IPS DF 6.9 (cell line): Measurements from ENCODE around the gene EFHD2.
"Not testable (repeated sequence)": the region's sequence is repeated elsewhere in the genome, so short reads cannot be mapped to it uniquely, and the experiment has no call there.

Experiments
- DNase-seq: peaks from one replicate; pipeline ENCODE4 v3.0.0-alpha.2; 2013; ENCODE audit warnings: low read depth, low spot score
- H3K27ac ChIP-seq: one replicate; pipeline ENCODE4 v1.5.1; 2013; ENCODE audit warnings: low read length, control low read depth
- H3K27me3 ChIP-seq: 2 replicates; pipeline ENCODE4 v1.6.1; 2013; ENCODE audit warnings: mild to moderate bottlenecking, low read length; ENCODE audit not compliant: control insufficient read depth, insufficient read depth
- H3K36me3 ChIP-seq: 2 replicates; pipeline ENCODE4 v1.6.1; 2013; ENCODE audit warnings: low read length; ENCODE audit not compliant: control insufficient read depth, insufficient read depth
- H3K4me1 ChIP-seq: 2 replicates; pipeline ENCODE4 v1.6.1; 2013; ENCODE audit warnings: low read length; ENCODE audit not compliant: control insufficient read depth, insufficient read depth
- H3K4me3 ChIP-seq: 2 replicates; pipeline ENCODE4 v1.5.1; 2013; ENCODE audit warnings: mild to moderate bottlenecking, low read length
- H3K9me3 ChIP-seq: 2 replicates; pipeline ENCODE4 v1.6.1; 2013; ENCODE audit warnings: low read length, inconsistent platforms; ENCODE audit not compliant: control insufficient read depth, insufficient read depth
- WGBS: extraction: QIAGEN DNeasy Blood & Tissue Kit; methylation state at CpG from one replicate; pipeline ENCODE4 v1.1.7; 2013; ENCODE audit warnings: mixed read lengths, missing lambda C conversion rate; ENCODE audit not compliant: insufficient read length, insufficient coverage; 5-methylcytosine and 5-hydroxymethylcytosine counted together

EFHD2 gene

DNA sequence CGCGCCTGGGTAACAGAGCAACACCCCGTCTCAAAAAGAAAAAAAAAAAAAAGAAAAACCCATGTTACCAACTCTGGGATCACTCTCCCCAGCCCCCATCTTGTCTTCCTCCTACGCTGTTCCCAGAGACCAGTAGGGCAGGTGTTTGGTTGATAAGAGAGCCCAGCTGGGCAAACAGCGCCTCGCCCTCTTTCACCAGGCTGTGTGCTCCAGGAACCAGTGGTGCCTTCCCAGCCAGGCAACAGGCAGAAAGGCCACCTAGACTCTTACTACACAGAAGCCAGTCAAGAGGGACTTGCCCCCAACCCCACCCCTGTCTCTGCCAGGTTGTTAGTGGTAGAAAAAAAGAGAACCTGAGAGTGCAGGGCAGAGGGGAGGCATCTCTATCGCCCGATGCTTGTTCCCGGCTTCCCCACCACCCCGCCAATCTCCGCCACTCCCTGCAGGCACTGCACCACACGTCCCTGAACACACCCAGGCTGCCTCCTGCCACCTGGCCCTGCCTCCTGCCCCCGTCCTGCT is 14.5 kb downstream of the EFHD2 start:
- Histone ChIP-seq H3K27me3 (no peaks in the 10 kb centered on the region), H3K4me3 (no peak overlapping the region), H3K9me3 (no peaks in the 10 kb centered on the region), H3K36me3 (peaks cover 2% of the 10 kb centered on the region; the same call in 1 of the 2 replicates), H3K27ac (no peak overlapping the region), H3K4me1 (no peaks in the 10 kb centered on the region)
- WGBS, result no CpG with 5 or more reads among the region's 13 CpGs
- DNase-seq, result no peak

DNA sequence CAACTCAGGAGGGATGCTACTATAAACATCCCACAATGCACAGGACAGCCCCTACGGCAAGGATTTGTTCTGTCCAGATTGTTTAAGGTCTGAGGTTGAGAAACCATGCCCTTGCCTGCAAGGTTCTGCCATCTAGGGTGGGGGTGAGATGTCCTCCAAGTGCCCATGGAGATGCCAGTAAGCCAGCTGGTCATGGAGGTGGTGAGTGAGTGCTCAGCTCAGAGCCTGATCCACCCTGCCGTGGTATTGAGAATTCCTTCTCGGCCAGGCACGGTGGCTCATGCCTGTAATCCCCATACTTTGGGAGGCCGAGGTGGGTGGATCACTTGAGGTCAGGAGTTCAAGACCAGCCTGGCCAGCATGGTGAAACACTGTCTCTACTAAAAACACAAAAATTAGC is 15.3 kb downstream of the EFHD2 start:
- no peaks in the 10 kb centered on the region for H3K9me3 ChIP-seq
- H3K36me3 ChIP-seq, result peaks cover 2% of the 10 kb centered on the region; the same call in 1 of the 2 replicates
- H3K4me3 ChIP-seq, result no peak overlapping the region
- no CpG with 5 or more reads among the region's 5 CpGs for WGBS
- no peaks in the 10 kb centered on the region for H3K27me3 ChIP-seq
- H3K27ac ChIP-seq, result no peak overlapping the region
- no peaks in the 10 kb centered on the region for H3K4me1 ChIP-seq
- no peak for DNase-seq

DNA sequence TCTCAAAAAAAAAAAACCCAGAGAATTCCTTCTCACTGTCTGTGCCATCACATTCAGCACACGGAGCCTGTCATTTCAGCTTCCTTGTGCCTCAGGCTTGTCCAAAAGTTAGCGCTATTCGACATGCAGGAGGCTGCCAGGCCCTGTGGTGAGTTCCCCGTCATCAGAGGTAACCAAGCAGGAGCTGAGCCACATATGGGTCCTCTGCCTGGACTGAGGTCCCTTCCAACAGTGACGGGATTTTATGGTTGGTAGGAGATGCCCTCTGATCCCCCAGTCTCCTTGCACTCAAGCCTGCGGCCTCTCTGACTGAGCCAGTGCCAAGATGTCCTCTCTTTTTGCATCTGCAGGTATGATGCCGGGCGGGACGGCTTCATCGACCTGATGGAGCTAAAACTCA is 15.8 kb downstream of the EFHD2 start:
- H3K27ac ChIP-seq, result no peak overlapping the region
- peaks cover 2% of the 10 kb centered on the region; the same call in 1 of the 2 replicates for H3K36me3 ChIP-seq
- H3K4me3 ChIP-seq, result no peak overlapping the region
- H3K27me3 ChIP-seq, result no peaks in the 10 kb centered on the region
- DNase-seq, result no peak
- H3K9me3 ChIP-seq, result no peaks in the 10 kb centered on the region
- no CpG with 5 or more reads among the region's 10 CpGs for WGBS
- no peaks in the 10 kb centered on the region for H3K4me1 ChIP-seq

DNA sequence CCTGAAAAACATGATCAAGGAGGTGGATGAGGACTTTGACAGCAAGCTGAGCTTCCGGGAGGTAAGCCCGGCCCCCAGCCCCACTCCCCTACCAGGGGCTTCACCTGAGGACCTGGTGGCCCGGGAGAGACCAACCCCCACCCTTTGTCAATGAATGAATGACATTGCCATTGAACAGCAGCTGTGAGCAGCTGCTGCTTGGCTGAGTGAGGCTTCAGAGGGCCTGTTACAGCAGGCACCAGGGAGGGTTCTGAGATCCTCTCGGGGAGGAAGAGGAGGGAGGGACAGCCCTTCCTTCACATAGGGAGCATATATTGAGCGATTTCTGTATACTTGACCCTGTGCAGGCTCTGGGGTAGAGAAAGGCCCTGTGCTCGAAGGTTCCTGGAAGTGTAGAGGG is 16.3 kb downstream of the EFHD2 start:
- no CpG with 5 or more reads among the region's 6 CpGs for WGBS
- H3K36me3 ChIP-seq, result peaks cover 2% of the 10 kb centered on the region; the same call in 1 of the 2 replicates
- H3K27ac ChIP-seq, result no peak overlapping the region

DNA sequence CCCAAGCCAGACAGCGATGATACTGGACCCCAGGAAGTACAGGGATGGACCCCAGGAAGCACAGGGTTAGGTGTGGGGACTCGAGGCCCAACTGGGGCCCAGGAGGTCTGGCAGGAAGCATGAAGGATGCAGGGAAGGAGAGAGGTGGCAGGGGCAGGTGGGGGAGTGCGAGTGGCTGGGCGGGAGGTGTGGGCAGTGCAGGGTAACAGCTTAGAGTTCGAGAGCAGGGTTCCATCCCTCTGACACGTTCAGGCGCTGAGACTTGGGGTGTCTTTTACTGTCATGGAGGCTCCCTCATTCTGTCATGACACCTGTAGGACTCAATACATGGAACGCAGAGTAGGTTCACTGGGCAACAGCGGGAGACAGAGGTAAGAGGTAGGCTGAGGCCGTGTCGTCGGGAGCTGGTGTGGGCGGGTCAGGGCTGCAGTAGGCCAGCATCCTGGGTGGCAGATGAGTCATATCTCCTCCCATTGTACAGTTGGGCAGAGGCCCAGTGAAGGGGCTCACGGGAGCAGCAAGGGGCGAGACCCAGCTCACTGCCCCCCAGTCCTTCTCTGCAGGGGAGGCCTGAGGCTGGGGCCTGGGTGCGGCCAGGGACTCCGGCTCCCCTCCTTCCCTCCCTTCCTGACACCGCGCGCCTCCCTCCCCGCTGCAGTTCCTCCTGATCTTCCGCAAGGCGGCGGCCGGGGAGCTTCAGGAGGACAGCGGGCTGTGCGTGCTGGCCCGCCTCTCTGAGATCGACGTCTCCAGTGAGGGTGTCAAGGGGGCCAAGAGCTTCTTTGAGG is 17.0 kb downstream of the EFHD2 start:
- DNase-seq, result no peak
- Histone ChIP-seq H3K4me1 (no peaks in the 10 kb centered on the region), H3K4me3 (no peak overlapping the region), H3K27ac (no peak overlapping the region), H3K27me3 (no peaks in the 10 kb centered on the region), H3K36me3 (no peaks in the 10 kb centered on the region; the same call in 1 of the 2 replicates), H3K9me3 (no peaks in the 10 kb centered on the region)
- no CpG with 5 or more reads among the region's 30 CpGs for WGBS

More for the DNA sequence above, 16.3 kb downstream of the EFHD2 start:
- DNase-seq, result no peak
- no peak overlapping the region for H3K4me3 ChIP-seq
- no peaks in the 10 kb centered on the region for H3K4me1 ChIP-seq
- H3K9me3 ChIP-seq, result no peaks in the 10 kb centered on the region
- no peaks in the 10 kb centered on the region for H3K27me3 ChIP-seq

DNA sequence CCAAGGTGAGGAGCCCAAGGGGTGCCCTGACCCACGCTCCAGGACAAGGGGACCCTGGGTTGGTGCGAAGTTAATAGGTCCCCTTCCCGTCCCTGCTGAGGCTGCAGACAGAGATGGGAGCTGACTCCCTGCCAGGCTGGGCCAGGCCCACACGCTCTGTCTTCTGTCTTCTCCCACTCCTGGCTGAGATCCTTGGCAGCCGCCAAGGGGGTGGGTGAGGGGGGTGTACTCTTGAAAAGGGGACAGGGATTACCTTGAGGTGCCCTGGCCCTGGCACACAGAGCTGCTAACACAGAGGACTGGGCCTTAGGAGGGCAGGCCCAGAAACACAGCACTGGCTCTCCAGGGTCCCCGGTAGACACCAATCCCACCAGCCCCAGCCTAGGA is 17.6 kb downstream of the EFHD2 start:
- DNase-seq, result no peak
- no CpG with 5 or more reads among the region's 6 CpGs for WGBS
- no peaks in the 10 kb centered on the region for H3K4me1 ChIP-seq
- H3K36me3 ChIP-seq, result no peaks in the 10 kb centered on the region; the same call in 1 of the 2 replicates
- no peaks in the 10 kb centered on the region for H3K9me3 ChIP-seq
- H3K4me3 ChIP-seq, result no peak overlapping the region
- no peak overlapping the region for H3K27ac ChIP-seq
- no peaks in the 10 kb centered on the region for H3K27me3 ChIP-seq

DNA sequence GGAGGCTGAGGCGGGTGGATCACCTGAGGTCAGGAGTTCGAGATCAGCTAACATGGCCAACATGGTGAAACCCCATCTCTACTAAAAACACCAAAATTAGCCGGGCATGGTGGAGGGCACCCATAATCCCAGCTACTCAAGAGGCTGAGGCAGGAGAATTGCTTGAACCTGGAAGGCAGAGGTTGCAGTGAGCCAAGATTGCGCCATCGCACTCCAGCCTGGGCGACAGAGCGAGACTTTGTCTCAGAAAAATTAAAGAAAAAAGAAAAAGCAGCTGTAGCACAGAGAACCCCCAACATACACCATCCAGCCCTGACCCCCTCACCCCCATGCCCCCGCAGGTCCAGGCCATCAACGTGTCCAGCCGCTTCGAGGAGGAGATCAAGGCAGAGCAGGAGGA is 18.6 kb downstream of the EFHD2 start:
- not testable (repeated sequence) for H3K4me1 ChIP-seq, DNase-seq, H3K36me3 ChIP-seq, H3K27me3 ChIP-seq, H3K4me3 ChIP-seq, H3K9me3 ChIP-seq, H3K27ac ChIP-seq
- no CpG with 5 or more reads among the region's 11 CpGs for WGBS

DNA sequence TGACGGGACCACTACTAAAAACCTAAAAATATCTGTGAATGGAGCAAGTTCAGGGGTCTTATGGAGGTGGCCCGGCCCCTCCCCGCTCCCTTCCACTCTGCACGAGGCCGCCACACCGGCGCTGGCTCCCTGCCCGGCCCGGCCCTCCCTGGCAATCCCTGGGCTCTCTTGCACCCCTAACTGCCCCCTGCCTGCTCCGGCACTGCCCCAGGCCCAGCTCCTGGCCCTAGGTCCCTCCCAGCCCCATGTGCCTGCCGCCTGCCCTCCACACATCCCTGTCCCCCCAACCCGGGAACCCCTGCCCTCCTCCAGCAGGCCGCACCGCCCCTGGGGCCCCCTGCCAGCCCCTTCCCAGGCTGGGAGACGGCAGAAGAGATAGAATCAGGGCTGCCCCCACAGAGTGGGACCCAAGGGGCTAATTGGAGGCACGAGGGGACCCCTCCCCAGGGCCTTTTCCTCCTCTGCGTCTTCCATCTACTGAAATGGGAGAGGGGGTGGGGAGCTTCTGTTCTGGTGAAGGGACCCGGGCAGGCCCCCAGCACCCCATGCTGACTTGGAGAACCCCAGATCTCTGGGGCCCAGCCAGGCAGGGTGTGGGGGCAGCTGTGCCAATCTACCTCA is 19.2 kb downstream of the EFHD2 start:
- no peak overlapping the region for H3K27ac ChIP-seq
- H3K4me1 ChIP-seq, result no peaks in the 10 kb centered on the region

DNA sequence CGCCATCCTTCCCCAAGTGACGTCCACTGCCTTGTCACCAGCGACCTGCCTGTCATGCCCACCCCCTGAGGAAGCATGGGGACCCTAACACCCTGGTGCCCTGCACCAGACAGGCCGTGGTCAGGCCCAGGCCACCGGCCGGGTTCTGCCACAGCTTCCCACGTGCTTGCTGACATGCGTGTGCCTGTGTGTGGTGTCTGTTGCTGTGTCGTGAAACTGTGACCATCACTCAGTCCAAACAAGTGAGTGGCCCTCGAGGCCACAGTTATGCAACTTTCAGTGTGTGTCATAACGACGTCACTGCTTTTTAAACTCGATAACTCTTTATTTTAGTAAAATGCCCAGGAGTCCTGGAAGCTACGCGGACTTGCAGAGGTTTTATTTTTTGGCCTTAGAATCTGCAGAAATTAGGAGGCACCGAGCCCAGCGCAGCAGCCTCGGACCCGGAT is 20.0 kb downstream of the EFHD2 start:
- Histone ChIP-seq H3K27me3 (no peaks in the 10 kb centered on the region), H3K27ac (no peak overlapping the region), H3K4me3 (no peak overlapping the region), H3K9me3 (no peaks in the 10 kb centered on the region), H3K4me1 (no peaks in the 10 kb centered on the region), H3K36me3 (no peaks in the 10 kb centered on the region; the same call in 1 of the 2 replicates)
- no peak for DNase-seq
- no CpG with 5 or more reads among the region's 19 CpGs for WGBS

More for the DNA sequence above, 19.2 kb downstream of the EFHD2 start:
- Histone ChIP-seq H3K36me3 (no peaks in the 10 kb centered on the region; the same call in 1 of the 2 replicates), H3K4me3 (no peak overlapping the region), H3K27me3 (no peaks in the 10 kb centered on the region), H3K9me3 (no peaks in the 10 kb centered on the region)
- no peak for DNase-seq
- WGBS, result no CpG with 5 or more reads among the region's 18 CpGs

DNA sequence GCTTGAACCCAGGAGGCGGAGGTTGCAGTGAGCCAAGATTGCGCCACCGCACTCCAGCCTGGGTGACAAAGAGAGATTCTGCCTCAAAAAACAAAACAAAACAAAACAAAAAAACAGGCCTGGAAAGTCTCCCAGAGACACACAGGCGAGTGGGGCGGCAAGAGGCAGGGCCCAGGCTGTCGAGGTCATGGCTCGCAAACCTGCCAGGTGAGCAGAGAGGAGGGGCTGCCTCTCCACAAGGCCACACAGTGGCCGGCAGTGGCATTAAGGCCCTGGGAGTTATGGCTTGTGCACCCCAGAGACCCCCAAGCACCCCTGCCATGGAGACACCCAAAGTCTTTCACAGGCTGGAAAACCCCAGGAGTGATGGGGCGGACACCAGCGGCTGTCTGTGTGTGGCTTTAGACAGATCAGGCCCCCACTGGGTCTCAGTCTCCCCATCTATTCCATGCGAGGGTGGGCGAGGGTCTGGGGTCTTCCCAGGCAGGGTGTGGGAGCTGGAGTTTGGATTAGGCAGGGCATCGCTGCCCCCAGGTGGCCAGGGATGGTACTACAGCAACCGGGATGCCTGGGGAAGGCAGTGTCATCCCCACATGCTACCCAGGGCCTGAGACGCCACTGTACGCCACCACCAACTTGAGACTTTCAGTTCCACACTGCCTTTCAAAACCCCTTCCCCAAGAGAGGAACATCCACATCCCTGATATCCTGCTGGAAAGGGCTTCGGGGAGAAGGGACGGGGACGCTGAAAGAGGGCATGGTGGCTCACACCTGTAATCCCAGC is 21.3 kb downstream of the EFHD2 start:
- H3K36me3 ChIP-seq, result no peaks in the 10 kb centered on the region; the same call in 1 of the 2 replicates
- DNase-seq, result peak; percentile 67
- no peaks in the 10 kb centered on the region for H3K4me1 ChIP-seq
- no CpG with 5 or more reads among the region's 19 CpGs for WGBS
- no peak overlapping the region for H3K4me3 ChIP-seq
- H3K9me3 ChIP-seq, result no peaks in the 10 kb centered on the region
- H3K27ac ChIP-seq, result no peak overlapping the region
- no peaks in the 10 kb centered on the region for H3K27me3 ChIP-seq
